H1 (cell line): ENCODE data around the gene RARB. TPM values are rescaled to one million over a fixed set of nuclear protein-coding genes. Genes with fewer than 3 reads are reported as not detected.

ENCODE experiments used
- CTCF ChIA-PET: fragments of 300-600 bp; sonication (Branson Sonifier 250); formaldehyde crosslinking; loops from one replicate; lab custom pipeline; 2021; ENCODE audit not compliant: partially characterized antibody; lab: Charles Lee
- POLR2A ChIA-PET: fragments of 300-600 bp; sonication (Branson Sonifier 250); formaldehyde crosslinking; loops from one replicate; lab custom pipeline; 2021; ENCODE audit warnings: inconsistent platforms; ENCODE audit not compliant: partially characterized antibody; lab: Charles Lee
- DNase-seq, 2 experiments: peaks; one replicate each; pipeline versions ENCODE4 v3.0.0 to v3.0.0-alpha.2; 2010 to 2022; ENCODE audit warnings: low spot score in 2 of 2, low read depth in 1 of 2, mixed read lengths in 1 of 2
- FAIRE-seq: peaks from 2 replicates; lab custom pipeline; 2011; peaks lifted over from hg19 to GRCh38; lab: Jason Lieb, UNC
- H2AFZ ChIP-seq: 2 replicates; pipeline ENCODE4 v1.8.1; 2012; ENCODE audit warnings: low read length, inconsistent platforms
- H2AK5ac ChIP-seq: 2 replicates; pipeline ENCODE4 v1.6.1; 2013; ENCODE audit warnings: low read depth, low read length
- H2BK120ac ChIP-seq: replicated peaks from 2 replicates; pipeline ENCODE3; 2013; ENCODE audit warnings: low read depth, low read length, inconsistent platforms
- H2BK12ac ChIP-seq: 2 replicates; pipeline ENCODE4 v1.6.1; 2013; ENCODE audit warnings: low read depth, low read length
- H2BK15ac ChIP-seq: 2 replicates; pipeline ENCODE4 v1.6.1; 2013; ENCODE audit warnings: low read length
- H2BK20ac ChIP-seq: 2 replicates; pipeline ENCODE4 v1.6.1; 2013; ENCODE audit warnings: low read length
- H2BK5ac ChIP-seq: 2 replicates; pipeline ENCODE4 v1.6.1; 2013; ENCODE audit warnings: low read depth, low read length
- H3K14ac ChIP-seq: 2 replicates; pipeline ENCODE4 v1.6.1; 2013; ENCODE audit warnings: inconsistent platforms; ENCODE audit not compliant: insufficient read length
- H3K18ac ChIP-seq: 2 replicates; pipeline ENCODE4 v1.6.1; 2013; ENCODE audit warnings: low read length; ENCODE audit errors: extremely low read depth
- H3K23ac ChIP-seq: 2 replicates; pipeline ENCODE4 v1.6.1; 2013; ENCODE audit warnings: inconsistent platforms; ENCODE audit not compliant: insufficient read length
- H3K23me2 ChIP-seq: 2 replicates; pipeline ENCODE4 v1.6.1; 2013; ENCODE audit warnings: low read depth, low read length
- H3K27ac ChIP-seq: 2 replicates; pipeline ENCODE4 v1.6.1; 2011; ENCODE audit warnings: low read depth, low read length, inconsistent platforms
- H3K27me3 ChIP-seq, 4 experiments: replicated peaks in 1 of 4; 1 replicate in 1 of 4; 2 replicates in 3 of 4; pipeline versions ENCODE4 v1.6.1 to v1.8.1; 2011 to 2013; ENCODE audit warnings: low read length in 3 of 4, mild to moderate bottlenecking in 3 of 4, inconsistent platforms in 2 of 4, mixed read lengths in 2 of 4, moderate library complexity in 1 of 4; ENCODE audit not compliant: control insufficient read depth in 3 of 4, insufficient read depth in 3 of 4; ENCODE audit errors: extremely low read depth in 1 of 4
- H3K36me3 ChIP-seq, 4 experiments: 2 replicates each; pipeline versions ENCODE4 v1.6.1 to v1.8.1; 2011 to 2013; ENCODE audit warnings: mild to moderate bottlenecking in 4 of 4, low read length in 3 of 4, moderate library complexity in 2 of 4, control low read depth in 1 of 4, inconsistent platforms in 1 of 4; ENCODE audit not compliant: insufficient read depth in 4 of 4, control insufficient read depth in 2 of 4
- H3K4ac ChIP-seq: replicated peaks from 2 replicates; pipeline ENCODE3; 2013; ENCODE audit warnings: low read length, low read depth, mixed read lengths, inconsistent platforms; ENCODE audit not compliant: insufficient read length
- H3K4me1 ChIP-seq, 4 experiments: replicated peaks in 1 of 4; 1 replicate in 1 of 4; 2 replicates in 3 of 4; pipeline versions ENCODE4 v1.6.1 to v1.8.1; 2011 to 2013; ENCODE audit warnings: low read length in 3 of 4, inconsistent platforms in 2 of 4, mixed read lengths in 1 of 4; ENCODE audit not compliant: insufficient read depth in 4 of 4, control insufficient read depth in 3 of 4
- H3K4me2 ChIP-seq, 2 experiments: 2 replicates each; pipeline versions ENCODE4 v1.6.1 to v1.8.1; 2011 to 2013; ENCODE audit warnings: low read depth in 2 of 2, low read length in 2 of 2, control low read depth in 1 of 2, inconsistent platforms in 1 of 2, mild to moderate bottlenecking in 1 of 2; ENCODE audit not compliant: insufficient read depth in 1 of 2
- H3K4me3 ChIP-seq, 4 experiments: fragments of 200-600, 300-600 bp in 1 of 4; sonication (generic), shearing (Covaris generic), sonication (Bioruptor Twin) in 1 of 4; 2 replicates each; pipeline versions ENCODE4 v1.5.1 to v1.8.1; 2011 to 2016; ENCODE audit warnings: low read length in 4 of 4, low read depth in 3 of 4, control low read depth in 2 of 4, inconsistent platforms in 2 of 4, mild to moderate bottlenecking in 2 of 4, mixed read lengths in 1 of 4, moderate library complexity in 1 of 4; ENCODE audit not compliant: insufficient read depth in 2 of 4; ENCODE audit errors: extremely low read depth in 1 of 4
- H3K56ac ChIP-seq: replicated peaks from 2 replicates; pipeline ENCODE3; 2013; ENCODE audit warnings: low read depth, mild to moderate bottlenecking, mixed read lengths, low read length, inconsistent platforms; ENCODE audit not compliant: insufficient read length
- H3K79me1 ChIP-seq: 2 replicates; pipeline ENCODE4 v1.6.1; 2013; ENCODE audit warnings: low read depth, low read length, control low read depth
- H3K79me2 ChIP-seq, 2 experiments: 2 replicates each; pipeline versions ENCODE4 v1.6.1 to v1.8.1; 2012 to 2013; ENCODE audit warnings: low read length in 2 of 2, mild to moderate bottlenecking in 2 of 2, inconsistent platforms in 1 of 2; ENCODE audit not compliant: insufficient read depth in 2 of 2, control insufficient read depth in 1 of 2
- H3K9ac ChIP-seq, 4 experiments: replicated peaks in 1 of 4; 1 replicate in 1 of 4; 2 replicates in 3 of 4; pipeline versions ENCODE4 v1.6.1 to v1.8.1; 2011 to 2013; ENCODE audit warnings: low read depth in 3 of 4, low read length in 3 of 4, control low read depth in 2 of 4, mild to moderate bottlenecking in 2 of 4, moderate library complexity in 2 of 4, inconsistent platforms in 1 of 4; ENCODE audit errors: extremely low read depth in 1 of 4
- H3K9me3 ChIP-seq, 2 experiments: 2 replicates each; pipeline versions ENCODE4 v1.6.1 to v1.8.1; 2012 to 2013; ENCODE audit warnings: mild to moderate bottlenecking in 2 of 2, moderate library complexity in 2 of 2, control low read depth in 1 of 2, inconsistent platforms in 1 of 2, low read depth in 1 of 2, low read length in 1 of 2, mixed read lengths in 1 of 2; ENCODE audit not compliant: insufficient read depth in 2 of 2
- H4K20me1 ChIP-seq, 2 experiments: replicated peaks in 1 of 2; 2 replicates each; pipeline versions ENCODE3 to v1.8.1; 2011 to 2013; ENCODE audit warnings: inconsistent platforms in 2 of 2, low read length in 2 of 2, mild to moderate bottlenecking in 1 of 2; ENCODE audit not compliant: insufficient read depth in 2 of 2, control insufficient read depth in 1 of 2
- H4K5ac ChIP-seq: 2 replicates; pipeline ENCODE4 v1.6.1; 2013; ENCODE audit warnings: low read length, low read depth, mixed read lengths, inconsistent platforms; ENCODE audit not compliant: insufficient read length
- H4K8ac ChIP-seq: 2 replicates; pipeline ENCODE4 v1.8.0; 2013; ENCODE audit warnings: mild to moderate bottlenecking, moderate library complexity, low read length, inconsistent platforms; ENCODE audit not compliant: insufficient read depth; ENCODE audit errors: extremely low read depth
- H4K91ac ChIP-seq: replicated peaks from 2 replicates; pipeline ENCODE3; 2013; ENCODE audit warnings: low read length, mixed read lengths, inconsistent platforms; ENCODE audit not compliant: insufficient read length
- BCL11A ChIP-seq, 2 experiments: IDR thresholded peaks; one replicate each; pipeline ENCODE4 v1.6.1; 2011; ENCODE audit warnings: low read depth in 2 of 2, low read length in 2 of 2, mild to moderate bottlenecking in 2 of 2
- CEBPB ChIP-seq: IDR thresholded peaks from 2 replicates; pipeline ENCODE4 v1.6.1; 2012; ENCODE audit warnings: low read depth, low read length
- MAFK ChIP-seq: IDR thresholded peaks from 2 replicates; pipeline ENCODE4 v1.6.1; 2012; ENCODE audit warnings: low read depth, mild to moderate bottlenecking, improper control_type of control experiment, low read length
- WGBS, 2 experiments: shearing (Covaris generic) in 1 of 2; methylation state at CpG; one replicate each; pipeline versions ENCODE4 v1.1.6 to v1.1.7; 2013 to 2015; ENCODE audit warnings: low lambda C conversion rate in 2 of 2, mixed read lengths in 2 of 2, inconsistent platforms in 1 of 2, low coverage in 1 of 2, missing lambda C conversion rate in 1 of 2; ENCODE audit not compliant: insufficient replicate concordance in 2 of 2, insufficient coverage in 1 of 2, insufficient read length in 1 of 2; ENCODE audit errors: extremely low coverage in 1 of 2, missing lambda C conversion rate in 1 of 2; 5-methylcytosine and 5-hydroxymethylcytosine counted together
- polyA plus RNA-seq, 7 experiments: library from polyadenylated mRNA; depleted of rRNA in 3 of 7; stranded (reverse) in 5 of 7; unstranded in 2 of 7; fragments of >200 nt in 5 of 7; fragments of 200-250 nt in 2 of 7; gene quantifications; 1 replicate in 5 of 7; 2 replicates in 1 of 7; 4 replicates in 1 of 7; pipeline versions ENCODE4 v1.2.1 to v1.2.3, GENCODE V29; 2011 to 2013; ENCODE audit warnings: missing spikeins in 2 of 7, mixed read lengths in 2 of 7
- total RNA-seq: library from RNA; stranded (reverse); fragmentation: NEBNext Ultra II Directional; extraction: Animal tissue kit (Norgen Biotek cat#: 25700); gene quantifications from 2 replicates; pipeline ENCODE4 v1.2.1, GENCODE V29; 2021

The RARB gene
- total and polyA plus RNA-seq, 2 of the 8 experiments (the other 6 are each of a cell fraction or from before 2014, with no cell fraction given) = 0.15 to 0.22 TPM

DNA sequence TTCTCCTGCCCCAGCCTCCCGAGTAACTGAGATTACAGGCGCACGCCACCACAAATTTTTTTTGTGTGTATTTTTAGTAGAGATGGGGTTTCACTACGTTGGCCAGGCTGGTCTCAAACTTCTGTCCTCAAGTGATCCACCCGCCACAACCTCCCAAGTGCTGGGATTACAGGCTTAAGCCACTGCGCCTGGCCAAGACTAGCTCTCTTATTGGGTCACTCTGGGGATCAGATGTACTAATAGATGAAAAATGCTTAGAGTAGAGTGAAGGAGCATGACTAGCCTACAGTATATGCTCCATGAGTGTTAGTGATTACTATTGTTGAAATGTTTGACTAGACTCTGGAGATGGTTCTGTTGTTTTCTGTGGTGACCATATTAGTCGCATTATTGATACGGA, 21.8 kb downstream of the RARB start:
- H3K4me1 ChIP-seq = peaks cover 0 to 9% (median 6%) of the 10 kb centered on the region in 4 experiments; a peak in 5 of 7 replicates
- no peak overlapping the region for H3K4me2 ChIP-seq
- no peak overlapping the region for H2BK120ac ChIP-seq
- H3K36me3 ChIP-seq = no peaks in the 10 kb centered on the region
- no peak overlapping the region for H2BK5ac ChIP-seq
- no peak overlapping the region for H3K18ac ChIP-seq
- TF ChIP-seq MAFK (no peak), BCL11A (IDR thresholded peaks at IDR 0.05; ENCODE audit: low read depth in 2 of 2, low read length in 2 of 2) (no peak), CEBPB (no peak)
- TF ChIP-seq, all 59 proteins: peak for 0
- Histone ChIP-seq H3K27me3 (no peaks in the 10 kb centered on the region), H3K79me1 (no peaks in the 10 kb centered on the region), H3K23ac (no peak overlapping the region), H2BK20ac (no peak overlapping the region), H3K9me3 (no peaks in the 10 kb centered on the region), H3K56ac (no peak overlapping the region), H2BK15ac (no peak overlapping the region), H2AK5ac (no peak overlapping the region), H4K8ac (no peak overlapping the region), H3K9ac (no peak overlapping the region), H3K23me2 (no peaks in the 10 kb centered on the region), H4K20me1 (no peaks in the 10 kb centered on the region), H2AFZ (no peak overlapping the region), H3K4me3 (no peak overlapping the region), H3K27ac (no peak overlapping the region), H2BK12ac (no peak overlapping the region), H3K79me2 (no peaks in the 10 kb centered on the region), H3K14ac (no peak overlapping the region), H3K4ac (no peak overlapping the region), H4K5ac (no peak overlapping the region), H4K91ac (no peak overlapping the region)
- WGBS, 2 experiments = 91% methylated on average over 8 of the region's 8 CpGs; no CpG with 5 or more reads in 1 of the 2 experiments
- CTCF ChIA-PET = interaction anchor here (0.6 to 1.4 kb wide), 4 partner anchors 9 to 573 kb away, joined by 3 to 4 read pairs (median 4); no protein-coding TSS in a partner anchor
- DNase-seq (no peak), FAIRE-seq (no peak)
- POLR2A ChIA-PET = no interaction called here
